ENCODE data around the gene TAF8.
A peak's percentile ranks its signal among the peaks of the same experiment; 100 is the strongest.

The TAF8 gene

GRCh38 chr6:42059743-42060142 is 9.4 kb downstream of the TAF8 start:
- no peaks in the 10 kb centered on the region for H3K9me3 Mint-ChIP-seq
- peaks cover 5% of the 10 kb centered on the region for H3K4me1 Mint-ChIP-seq
- H3K27ac Mint-ChIP-seq, result no peak overlapping the region
- peaks cover 57% of the 10 kb centered on the region for H3K36me3 Mint-ChIP-seq (ENCODE audit: low read depth)
- no peaks in the 10 kb centered on the region for H3K27me3 Mint-ChIP-seq
- DNase-seq (no peak), ATAC-seq (no peak)
- H3K4me3 Mint-ChIP-seq, result no peak overlapping the region

GRCh38 chr6:42066156-42066675 is 15.9 kb downstream of the TAF8 start:
- ATAC-seq, result no peak
- DNase-seq, result no peak
- Mint-ChIP-seq H3K4me3 (no peak overlapping the region), H3K36me3 (ENCODE audit: low read depth) (peaks cover 17% of the 10 kb centered on the region), H3K27me3 (no peaks in the 10 kb centered on the region), H3K27ac (no peak overlapping the region), H3K4me1 (peaks cover 2% of the 10 kb centered on the region), H3K9me3 (no peaks in the 10 kb centered on the region)

- H3K27me3 Mint-ChIP-seq, result no peaks in the 10 kb centered on the region
- H3K4me3 Mint-ChIP-seq, result no peak overlapping the region
- H3K36me3 Mint-ChIP-seq (ENCODE audit: low read depth), result peaks cover 16% of the 10 kb centered on the region
- H3K27ac Mint-ChIP-seq, result no peak overlapping the region
- H3K9me3 Mint-ChIP-seq, result no peaks in the 10 kb centered on the region
- ATAC-seq (no peak), DNase-seq (no peak)
- H3K4me1 Mint-ChIP-seq, result peaks cover 2% of the 10 kb centered on the region
These were observed 17.8 kb downstream of the TAF8 start for GRCh38 chr6:42068173-42068572.

- peaks cover 19% of the 10 kb centered on the region for H3K36me3 Mint-ChIP-seq (ENCODE audit: low read depth)
- H3K9me3 Mint-ChIP-seq, result no peaks in the 10 kb centered on the region
- H3K4me3 Mint-ChIP-seq, result no peak overlapping the region
- DNase-seq (no peak), ATAC-seq (no peak)
- no peak overlapping the region for H3K27ac Mint-ChIP-seq
- no peaks in the 10 kb centered on the region for H3K27me3 Mint-ChIP-seq
- peaks cover 2% of the 10 kb centered on the region for H3K4me1 Mint-ChIP-seq
These were observed 18.7 kb downstream of the TAF8 start for GRCh38 chr6:42068872-42069522.

- Mint-ChIP-seq H3K4me3 (no peak overlapping the region), H3K27me3 (no peaks in the 10 kb centered on the region), H3K27ac (no peak overlapping the region), H3K4me1 (no peaks in the 10 kb centered on the region), H3K9me3 (no peaks in the 10 kb centered on the region), H3K36me3 (ENCODE audit: low read depth) (peaks cover 22% of the 10 kb centered on the region)
- ATAC-seq, result no peak
- DNase-seq, result no peak
These were observed 21.7 kb downstream of the TAF8 start for GRCh38 chr6:42071881-42072583.

- no peaks in the 10 kb centered on the region for H3K9me3 Mint-ChIP-seq
- H3K27ac Mint-ChIP-seq, result no peak overlapping the region
- no peak overlapping the region for H3K4me3 Mint-ChIP-seq
- no peaks in the 10 kb centered on the region for H3K27me3 Mint-ChIP-seq
- no peaks in the 10 kb centered on the region for H3K4me1 Mint-ChIP-seq
- H3K36me3 Mint-ChIP-seq (ENCODE audit: low read depth), result peaks cover 25% of the 10 kb centered on the region
- ATAC-seq, result no peak
- no peak for DNase-seq
These were observed 23.0 kb downstream of the TAF8 start for GRCh38 chr6:42073287-42073686.

- Mint-ChIP-seq H3K27ac (no peak overlapping the region), H3K4me1 (no peaks in the 10 kb centered on the region), H3K9me3 (no peaks in the 10 kb centered on the region), H3K36me3 (ENCODE audit: low read depth) (peaks cover 25% of the 10 kb centered on the region), H3K27me3 (no peaks in the 10 kb centered on the region), H3K4me3 (no peak overlapping the region)
- no peak for ATAC-seq
- peak; percentile 67 for DNase-seq
These were observed 25.0 kb downstream of the TAF8 start for GRCh38 chr6:42075159-42075838.

GRCh38 chr6:42078386-42078785 is 28.1 kb downstream of the TAF8 start:
- H3K27ac Mint-ChIP-seq, result no peak overlapping the region
- H3K4me3 Mint-ChIP-seq, result no peak overlapping the region
- no peaks in the 10 kb centered on the region for H3K27me3 Mint-ChIP-seq
- H3K9me3 Mint-ChIP-seq, result no peaks in the 10 kb centered on the region
- DNase-seq (no peak), ATAC-seq (no peak)
- peaks cover 18% of the 10 kb centered on the region for H3K36me3 Mint-ChIP-seq (ENCODE audit: low read depth)
- H3K4me1 Mint-ChIP-seq, result no peaks in the 10 kb centered on the region

GRCh38 chr6:42079941-42080464 is 29.7 kb downstream of the TAF8 start:
- H3K36me3 Mint-ChIP-seq (ENCODE audit: low read depth), result peaks cover 12% of the 10 kb centered on the region
- no peak overlapping the region for H3K4me3 Mint-ChIP-seq
- no peaks in the 10 kb centered on the region for H3K4me1 Mint-ChIP-seq
- no peaks in the 10 kb centered on the region for H3K9me3 Mint-ChIP-seq
- DNase-seq (no peak), ATAC-seq (no peak)
- H3K27me3 Mint-ChIP-seq, result no peaks in the 10 kb centered on the region
- H3K27ac Mint-ChIP-seq, result no peak overlapping the region

- Mint-ChIP-seq H3K36me3 (ENCODE audit: low read depth) (peaks cover 5% of the 10 kb centered on the region), H3K27me3 (no peaks in the 10 kb centered on the region), H3K4me1 (no peaks in the 10 kb centered on the region), H3K27ac (no peak overlapping the region), H3K9me3 (no peaks in the 10 kb centered on the region), H3K4me3 (no peak overlapping the region)
- ATAC-seq, result no peak
- DNase-seq, result no peak
These were observed 33.2 kb downstream of the TAF8 start for GRCh38 chr6:42083530-42083929.

- Mint-ChIP-seq H3K9me3 (no peaks in the 10 kb centered on the region), H3K4me1 (no peaks in the 10 kb centered on the region), H3K4me3 (no peak overlapping the region), H3K36me3 (ENCODE audit: low read depth) (peaks cover 5% of the 10 kb centered on the region), H3K27me3 (no peaks in the 10 kb centered on the region), H3K27ac (no peak overlapping the region)
- ATAC-seq (no peak), DNase-seq (no peak)
These were observed 34.6 kb downstream of the TAF8 start for GRCh38 chr6:42084889-42085288.

- no peaks in the 10 kb centered on the region for H3K9me3 Mint-ChIP-seq
- ATAC-seq (no peak), DNase-seq (no peak)
- no peaks in the 10 kb centered on the region for H3K4me1 Mint-ChIP-seq
- H3K36me3 Mint-ChIP-seq (ENCODE audit: low read depth), result peaks cover 5% of the 10 kb centered on the region
- no peaks in the 10 kb centered on the region for H3K27me3 Mint-ChIP-seq
- no peak overlapping the region for H3K27ac Mint-ChIP-seq
- H3K4me3 Mint-ChIP-seq, result no peak overlapping the region
These were observed 36.0 kb downstream of the TAF8 start for GRCh38 chr6:42086046-42087035.

- no peaks in the 10 kb centered on the region for H3K27me3 Mint-ChIP-seq
- H3K4me3 Mint-ChIP-seq, result no peak overlapping the region
- H3K36me3 Mint-ChIP-seq (ENCODE audit: low read depth), result no peaks in the 10 kb centered on the region
- no peak for ATAC-seq
- no peak overlapping the region for H3K27ac Mint-ChIP-seq
- H3K9me3 Mint-ChIP-seq, result no peaks in the 10 kb centered on the region
- DNase-seq, result no peak
- no peaks in the 10 kb centered on the region for H3K4me1 Mint-ChIP-seq
These were observed 37.8 kb downstream of the TAF8 start for GRCh38 chr6:42088101-42088591.

Measured in activated naive CD8-positive, alpha-beta T cell treated with anti-CD3 and anti-CD28 coated beads, Interleukin-2, amount 50 U/mL, for 24 hours (primary cell).